Right ventricle myocardium inferior (tissue), 1 donor: Measurements from ENCODE around the gene SIGLEC14. TPM values are rescaled to one million over a fixed set of nuclear protein-coding genes. Genes with fewer than 3 reads are reported as not detected.

Experiments used
- ATAC-seq: fragments of 200-7000 bp; cut with Tn5 transposase; one replicate; pipeline ENCODE4 v1.9.1; 2020; ENCODE audit warnings: mild to moderate bottlenecking, moderate library complexity
- DNase-seq: peaks from one replicate; pipeline ENCODE4 v3.0.0; 2021; ENCODE audit errors: missing footprints
- intact Hi-C: fragments of 100-400 bp; cut with DNase I; formaldehyde crosslinking; loops from one replicate; pipeline ENCODE4 v1.11.0; 2022
- microRNA-seq: library from miRNA; unstranded; fragments of <30 nt; microRNA quantifications from one replicate; pipeline ENCODE4 v1.2.0, GENCODE V29; 2020
- total RNA-seq: library from RNA; stranded (reverse); fragmentation: NEBNext Ultra II Directional; extraction: Animal tissue kit (Norgen Biotek cat#: 25700); gene quantifications from one replicate; pipeline ENCODE4 v1.2.1, GENCODE V29; 2021
- donor health status: DM: no; HTN: yes; CAD: no; lungs with severe emphysema.

Gene SIGLEC14
- total RNA-seq, 1 donor from 2014 or later, result 1.2 TPM

DNA sequence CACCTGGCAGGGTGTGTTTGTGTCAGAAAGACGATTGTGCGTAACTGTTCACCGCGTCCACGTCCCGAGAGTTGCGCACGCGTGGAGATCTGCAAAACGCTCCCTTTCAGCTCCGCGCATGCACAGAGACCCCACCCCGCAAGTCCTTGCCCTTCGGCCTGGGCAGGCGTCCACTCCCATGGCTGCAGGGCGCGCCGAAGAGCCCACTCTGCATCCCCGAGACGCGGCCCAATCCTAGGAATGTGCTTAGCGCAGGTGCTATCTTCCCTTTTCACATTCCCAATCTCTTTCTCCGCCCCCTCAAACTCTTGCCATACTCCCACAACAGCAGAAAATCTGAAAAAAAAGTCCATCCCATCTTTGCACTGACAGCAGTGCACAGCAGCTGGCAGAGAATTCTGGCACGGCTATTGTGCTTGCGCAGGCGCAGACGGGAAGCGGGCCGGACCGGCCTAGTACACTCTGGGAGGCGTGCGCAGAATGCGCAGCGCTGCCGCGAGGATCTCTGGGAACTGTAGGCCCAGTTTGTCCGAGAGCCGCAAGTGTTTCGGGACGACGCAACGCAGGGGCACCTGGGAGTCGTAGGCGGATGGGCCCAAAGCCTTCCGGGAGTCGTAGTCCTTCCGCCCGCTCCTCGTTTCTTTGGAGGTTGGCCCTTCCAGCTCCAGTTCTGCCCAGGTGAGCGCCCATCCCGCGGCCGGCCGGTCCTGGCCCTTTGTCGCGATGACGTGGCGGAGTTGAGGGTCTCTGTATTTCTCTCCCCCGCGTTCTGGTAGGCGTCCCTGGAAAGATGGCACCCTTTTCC lies 52.5 kb downstream of the SIGLEC14 start:
- ATAC-seq, result peak; percentile 99
- peak; percentile 100 for DNase-seq
- intact Hi-C loops, result no loop called here

DNA sequence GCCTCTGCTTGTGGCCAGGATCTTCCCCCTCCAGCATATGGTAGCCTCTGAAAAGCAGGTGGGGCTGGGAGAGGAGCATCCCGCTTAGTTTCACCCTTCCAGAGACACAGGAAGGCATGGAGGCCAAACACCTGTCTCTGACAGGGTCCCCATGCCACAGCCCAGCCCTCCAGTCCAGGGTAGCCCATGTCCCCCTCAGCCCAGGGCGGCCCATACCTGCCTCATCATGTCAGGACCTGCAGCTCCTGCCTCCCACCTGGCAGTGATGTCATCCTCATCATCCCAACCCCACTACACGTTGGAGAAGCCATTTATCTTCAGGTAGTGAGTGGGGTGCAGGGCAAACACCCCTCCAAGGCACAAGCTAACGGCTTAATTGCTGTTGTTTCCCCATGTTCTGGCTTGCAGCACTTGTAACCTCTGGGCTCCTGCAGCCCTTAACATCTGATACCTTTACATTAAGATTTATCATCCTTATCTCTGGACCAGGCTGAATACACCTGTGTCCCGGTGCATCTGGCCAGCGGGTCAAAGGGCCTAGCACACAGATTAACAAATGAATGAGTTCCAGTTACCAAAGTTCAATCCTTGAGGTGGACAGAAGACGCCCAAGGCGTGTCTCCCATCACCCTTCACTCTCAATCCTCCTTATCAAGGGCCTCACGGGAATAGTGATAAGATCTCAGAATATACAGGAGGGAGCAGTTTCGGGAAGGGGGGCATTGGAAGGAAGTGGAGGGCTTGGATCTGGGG lies 53.3 kb downstream of the SIGLEC14 start:
- ATAC-seq (no peak), DNase-seq (no peak)
- intact Hi-C loops, result no loop called here

Small RNAs within 50 kb of the gene (microRNA-seq; reads per million reads assigned to microRNA genes)
- 5,888 reads per million, percentile 93 among the genes with 10 or more reads in this experiment for gene MIR125A
- 9,124 reads per million, percentile 94 among the genes with 10 or more reads in this experiment for gene MIR99B
- 7,155 reads per million, percentile 94 among the genes with 10 or more reads in this experiment for gene MIRLET7E

Other genes starting within 250 kb of the SIGLEC14 start
- 1.1 TPM for gene SIGLEC10, start 229.2 kb downstream of the SIGLEC14 start, total RNA-seq
- gene SIGLEC8, start 188.4 kb downstream of the SIGLEC14 start, total RNA-seq, result 0.08 TPM
- not detected for gene CEACAM18, start 168.3 kb downstream of the SIGLEC14 start, total RNA-seq
- 0.19 TPM for gene SIGLEC12, start 145.0 kb downstream of the SIGLEC14 start, total RNA-seq
- gene SIGLEC6, start 115.2 kb downstream of the SIGLEC14 start, total RNA-seq, result 0.24 TPM
- 7.4 TPM for gene ZNF175, start 75.5 kb downstream of the SIGLEC14 start, total RNA-seq
- gene SIGLEC5, start 16.4 kb downstream of the SIGLEC14 start, total RNA-seq, result not detected
- 14.6 TPM for gene SPACA6, start 46.5 kb upstream of the SIGLEC14 start, total RNA-seq
- gene HAS1, start 77.2 kb upstream of the SIGLEC14 start, total RNA-seq, result 0.57 TPM
- gene FPR1, start 105.1 kb upstream of the SIGLEC14 start, total RNA-seq, result 5.3 TPM
- gene FPR2, start 114.4 kb upstream of the SIGLEC14 start, total RNA-seq, result 0.95 TPM
- gene FPR3, start 148.3 kb upstream of the SIGLEC14 start, total RNA-seq, result 7.2 TPM
- gene ZNF577, start 241.1 kb upstream of the SIGLEC14 start, total RNA-seq, result 8.4 TPM